AG09319 (cell line): Measurements from ENCODE around the gene TRMT10B.

Experiments used
- DNase-seq: peaks from one replicate; pipeline ENCODE4 v3.0.0-alpha.2; 2010; ENCODE audit warnings: low read depth; ENCODE audit errors: extremely low read depth
- TF ChIP-seq, protein P1 (sequence below): IDR thresholded peaks from 2 replicates; pipeline ENCODE4 v1.5.1; 2011; ENCODE audit warnings: low read depth, mild to moderate bottlenecking, inconsistent platforms, low read length, moderate library complexity

The TRMT10B gene

DNA sequence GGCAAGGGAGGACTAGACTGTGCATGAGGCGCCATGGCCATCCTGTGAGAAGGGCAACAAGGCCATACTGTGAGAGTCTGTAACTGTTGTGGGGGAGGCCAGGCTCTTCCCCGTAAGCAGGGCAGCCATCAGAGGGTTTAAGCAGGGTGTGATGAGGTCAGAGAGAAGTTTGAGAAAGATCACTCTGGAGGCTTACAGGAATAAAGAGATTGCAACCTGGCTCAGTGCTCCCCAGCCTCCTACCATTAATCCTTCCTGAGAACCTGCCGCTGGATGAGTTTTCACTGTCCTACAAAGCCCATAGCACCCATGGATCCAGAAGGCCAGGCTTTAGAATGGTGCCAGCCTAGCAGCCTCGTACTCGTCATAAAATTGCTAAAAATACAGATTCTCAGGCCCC lies 14.4 kb upstream of the TRMT10B start:
- TF ChIP-seq, protein P1, sequence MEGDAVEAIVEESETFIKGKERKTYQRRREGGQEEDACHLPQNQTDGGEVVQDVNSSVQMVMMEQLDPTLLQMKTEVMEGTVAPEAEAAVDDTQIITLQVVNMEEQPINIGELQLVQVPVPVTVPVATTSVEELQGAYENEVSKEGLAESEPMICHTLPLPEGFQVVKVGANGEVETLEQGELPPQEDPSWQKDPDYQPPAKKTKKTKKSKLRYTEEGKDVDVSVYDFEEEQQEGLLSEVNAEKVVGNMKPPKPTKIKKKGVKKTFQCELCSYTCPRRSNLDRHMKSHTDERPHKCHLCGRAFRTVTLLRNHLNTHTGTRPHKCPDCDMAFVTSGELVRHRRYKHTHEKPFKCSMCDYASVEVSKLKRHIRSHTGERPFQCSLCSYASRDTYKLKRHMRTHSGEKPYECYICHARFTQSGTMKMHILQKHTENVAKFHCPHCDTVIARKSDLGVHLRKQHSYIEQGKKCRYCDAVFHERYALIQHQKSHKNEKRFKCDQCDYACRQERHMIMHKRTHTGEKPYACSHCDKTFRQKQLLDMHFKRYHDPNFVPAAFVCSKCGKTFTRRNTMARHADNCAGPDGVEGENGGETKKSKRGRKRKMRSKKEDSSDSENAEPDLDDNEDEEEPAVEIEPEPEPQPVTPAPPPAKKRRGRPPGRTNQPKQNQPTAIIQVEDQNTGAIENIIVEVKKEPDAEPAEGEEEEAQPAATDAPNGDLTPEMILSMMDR, result no peak
- DNase-seq, result no peak

DNA sequence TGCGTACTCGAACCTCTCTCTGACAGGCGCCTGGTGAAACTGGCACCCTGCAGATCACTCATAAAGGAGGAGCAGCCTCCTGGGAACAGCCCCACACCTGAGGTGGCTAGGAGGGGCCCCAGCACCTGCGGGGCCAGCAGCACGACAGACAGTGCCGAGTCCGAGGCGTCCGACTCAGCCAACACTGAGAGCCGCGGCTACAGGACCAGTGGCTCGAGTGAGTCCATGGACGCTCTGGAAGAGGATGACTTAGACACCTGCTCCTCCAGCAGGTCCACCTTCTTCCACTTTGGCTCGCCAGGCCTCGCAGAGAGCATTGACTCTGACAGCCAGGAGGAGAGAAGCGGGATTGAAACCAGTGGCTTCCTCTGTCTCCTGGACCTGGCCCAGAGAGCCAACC lies 13.5 kb upstream of the TRMT10B start:
- no peak for DNase-seq
- TF ChIP-seq, protein P1, result no peak

DNA sequence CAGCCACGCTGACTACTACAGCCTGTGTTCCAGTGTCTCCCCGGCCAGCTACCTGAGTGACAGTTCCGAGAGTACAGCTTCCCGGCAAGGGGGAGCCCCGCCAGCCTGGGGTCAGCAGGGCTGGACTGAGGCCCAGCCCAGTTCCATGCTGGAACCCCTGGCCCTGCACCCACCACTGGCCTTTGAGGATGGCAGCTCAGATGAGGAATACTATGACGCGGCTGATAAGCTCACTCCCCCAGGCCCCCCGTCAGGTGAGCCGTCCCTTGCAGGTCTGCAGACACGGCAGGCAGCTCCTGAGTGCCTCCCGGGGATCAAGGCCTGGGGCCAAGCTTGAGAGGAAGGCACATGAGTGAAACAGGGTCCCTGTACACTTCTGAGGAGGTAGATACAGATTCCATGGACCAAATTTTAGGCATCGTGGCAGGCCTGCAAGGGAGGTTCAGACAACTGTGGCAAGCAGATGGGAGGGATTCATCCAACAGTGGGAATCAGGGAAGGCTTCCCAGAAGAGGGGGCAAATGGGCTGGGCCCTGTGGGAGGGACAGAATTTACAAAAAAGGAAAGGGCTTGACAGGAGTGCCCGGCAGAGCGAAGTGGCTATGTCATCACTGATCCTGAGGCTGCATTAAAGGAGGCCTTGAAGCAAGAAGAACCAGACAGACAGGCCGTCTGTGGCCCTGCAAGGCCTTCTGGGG lies 12.8 kb upstream of the TRMT10B start:
- TF ChIP-seq, protein P1, result no peak
- DNase-seq, result no peak

DNA sequence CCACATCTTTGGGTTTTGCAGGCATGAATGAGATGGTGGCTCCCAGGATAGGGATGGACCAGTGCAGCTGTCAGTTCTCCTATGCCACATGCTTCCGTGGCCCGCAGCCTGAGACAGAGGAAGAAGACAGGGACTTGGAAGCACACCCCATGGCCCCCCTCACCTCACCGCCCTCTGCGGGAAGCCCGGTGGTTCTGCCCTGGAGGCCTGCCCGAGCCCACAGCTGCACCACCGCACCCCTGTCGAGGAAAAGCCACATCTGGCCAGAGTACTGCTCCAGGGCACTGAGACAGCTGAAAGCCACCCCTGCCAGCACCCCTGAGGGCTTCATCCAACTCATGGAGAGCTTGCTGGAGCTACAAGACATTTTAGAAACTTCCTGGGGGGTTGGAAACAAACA lies 7.6 kb upstream of the TRMT10B start:
- DNase-seq, result no peak
- TF ChIP-seq, protein P1, result no peak

DNA sequence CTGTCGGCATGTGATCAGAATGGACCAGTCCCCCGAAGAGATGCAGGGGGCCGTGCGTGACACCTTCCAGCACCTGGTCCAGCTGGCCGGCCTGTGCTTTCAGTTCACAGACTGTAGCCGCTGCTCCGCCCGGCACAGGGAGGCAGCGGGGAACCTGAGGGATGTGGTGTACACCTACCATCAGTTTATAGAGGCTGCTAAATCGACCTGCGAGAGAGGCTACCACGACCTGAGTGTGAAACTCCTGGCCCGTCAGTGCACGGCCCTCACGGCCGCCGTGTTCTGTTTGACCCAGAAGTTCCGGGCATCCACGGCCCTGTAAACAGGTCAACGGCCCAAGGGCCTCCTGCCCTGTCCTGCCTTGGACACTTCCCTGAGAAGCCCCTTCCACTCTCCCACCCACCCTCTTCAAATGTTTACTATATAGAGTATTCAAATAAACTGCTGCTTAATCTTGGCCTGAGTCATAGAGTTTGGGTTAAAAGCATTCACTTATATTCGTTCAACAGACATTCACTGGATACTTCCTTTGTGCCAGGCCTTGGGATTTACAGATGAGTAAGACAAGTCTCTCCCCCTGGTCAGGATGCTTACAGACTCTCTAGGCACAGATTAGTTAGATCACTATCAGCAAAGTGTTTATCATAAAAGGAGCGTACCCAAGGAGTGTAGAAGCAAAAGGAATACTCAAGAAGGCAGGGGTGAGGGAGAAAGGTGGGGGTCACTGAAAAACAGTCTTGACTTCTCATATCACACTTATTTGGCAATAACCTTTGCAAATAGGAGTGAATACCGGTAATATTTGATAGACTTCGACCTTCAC lies 6.9 kb upstream of the TRMT10B start:
- DNase-seq, result no peak
- TF ChIP-seq, protein P1, result no peak; the same call in 1 of the 2 replicates

DNA sequence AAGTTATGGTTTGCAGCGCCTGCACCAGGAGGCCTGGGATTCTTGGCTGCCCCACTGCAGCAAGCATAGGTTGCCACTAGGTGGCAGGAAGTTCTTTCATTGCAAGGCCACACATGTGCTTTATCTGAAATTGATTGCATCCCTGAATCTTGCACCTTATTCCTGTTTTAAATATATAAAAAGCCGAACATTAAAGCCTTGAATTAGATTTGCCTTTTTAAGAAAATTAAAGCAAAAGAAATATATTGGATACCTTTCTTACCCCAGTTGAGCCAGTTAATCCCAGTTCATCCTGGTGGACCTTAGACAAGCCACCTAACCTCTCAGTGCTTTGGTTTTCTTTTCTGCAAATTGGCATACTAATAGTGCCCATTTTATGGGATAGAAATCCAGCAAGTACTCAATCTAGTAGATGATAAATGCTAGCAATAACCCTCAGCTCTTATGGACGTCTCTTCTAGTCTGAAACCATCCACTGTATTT lies 6.3 kb upstream of the TRMT10B start:
- DNase-seq, result peak; percentile 35
- TF ChIP-seq, protein P1, result peak; percentile 98

DNA sequence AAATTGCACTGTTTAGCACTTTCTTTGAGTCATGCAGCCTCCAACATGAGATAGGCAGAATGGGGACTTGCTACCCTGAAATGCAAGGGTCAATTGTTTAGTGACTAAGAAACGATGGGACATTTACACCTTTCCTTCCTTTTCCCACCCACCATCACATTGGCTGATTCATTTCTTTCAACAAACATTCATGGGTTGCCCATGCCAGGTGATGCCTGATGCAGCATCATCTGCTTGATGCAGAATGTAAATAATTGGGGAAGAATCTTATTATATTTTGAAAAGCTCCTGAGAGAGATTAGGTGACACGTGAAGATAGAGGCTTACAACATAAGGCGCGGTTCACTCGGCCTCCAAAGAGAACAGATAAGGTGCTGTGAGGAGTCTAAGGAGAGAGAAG lies 4.5 kb upstream of the TRMT10B start:
- TF ChIP-seq, protein P1, result no peak
- DNase-seq, result no peak
